HUES48 (cell line): ENCODE data around the gene ZNF629.
"Not testable (repeated sequence)": the region's sequence is repeated elsewhere in the genome, so short reads cannot be mapped to it uniquely, and the experiment has no call there.

Source experiments
- H3K27ac ChIP-seq: one replicate; pipeline ENCODE4 v1.7.0; 2013; ENCODE audit warnings: low read depth, low read length, inconsistent platforms
- H3K27me3 ChIP-seq: 2 replicates; pipeline ENCODE4 v1.6.1; 2013; ENCODE audit warnings: mild to moderate bottlenecking, low read length; ENCODE audit not compliant: control insufficient read depth, insufficient read depth
- H3K36me3 ChIP-seq: 2 replicates; pipeline ENCODE4 v1.6.1; 2013; ENCODE audit warnings: low read length; ENCODE audit not compliant: control insufficient read depth, insufficient read depth
- H3K4me1 ChIP-seq: 2 replicates; pipeline ENCODE4 v1.6.1; 2013; ENCODE audit warnings: mild to moderate bottlenecking, low read length; ENCODE audit not compliant: control insufficient read depth, insufficient read depth
- H3K4me3 ChIP-seq: 2 replicates; pipeline ENCODE4 v1.5.1; 2013; ENCODE audit warnings: mild to moderate bottlenecking, low read depth, low read length
- H3K9ac ChIP-seq: 2 replicates; pipeline ENCODE4 v1.6.1; 2013; ENCODE audit warnings: mild to moderate bottlenecking, low read depth, low read length, moderate library complexity
- H3K9me3 ChIP-seq: 2 replicates; pipeline ENCODE4 v1.6.1; 2013; ENCODE audit warnings: low read length; ENCODE audit not compliant: control insufficient read depth, insufficient read depth

Gene ZNF629

DNA sequence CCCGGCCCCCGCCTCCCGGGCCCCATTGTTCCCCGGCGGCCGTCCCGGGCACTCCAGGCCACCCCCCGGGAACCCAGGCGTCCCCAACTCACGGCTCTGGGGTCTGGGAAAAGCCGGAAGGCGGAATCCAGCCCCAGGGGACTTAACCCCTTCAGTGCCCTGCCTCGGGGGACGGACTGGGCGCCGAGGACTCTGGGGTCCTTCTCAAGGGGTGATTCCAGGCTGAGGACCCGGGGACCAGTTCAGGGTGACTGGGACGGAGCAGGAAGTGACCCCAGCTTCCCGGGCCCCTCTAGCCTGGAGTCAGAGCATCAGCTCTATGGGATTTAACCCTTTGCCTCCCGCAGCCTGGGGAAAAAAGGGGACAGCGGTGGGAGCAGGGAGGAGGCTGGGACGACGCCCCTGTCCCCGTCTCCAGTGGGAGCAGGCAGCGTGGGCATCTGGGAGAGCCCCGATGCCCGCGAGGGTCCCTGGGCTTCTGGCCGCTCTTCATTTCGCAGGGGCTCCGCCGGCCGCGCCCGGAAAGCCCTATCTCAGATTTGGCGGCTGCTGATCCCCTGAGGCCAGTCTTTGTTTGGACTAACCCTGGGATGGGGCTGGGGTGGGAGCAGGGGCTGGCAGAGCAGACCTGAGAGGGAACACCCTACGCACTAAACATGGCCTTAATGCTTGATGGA, at the start of gene ZNF629:
Gene ZNF629, minus strand, starts transcription at position 270 of the 677 bp plus-strand sequence. CDS start 2,723 bp downstream, outside the sequence.
- Histone ChIP-seq H3K9me3 (no peaks in the 10 kb centered on the region), H3K27ac (peak within 1 kb of the TSS; percentile 89), H3K27me3 (no peaks in the 10 kb centered on the region), H3K4me3 (peak within 1 kb of the TSS; percentile 98), H3K36me3 (peaks cover 18% of the 10 kb centered on the region), H3K9ac (peak within 1 kb of the TSS; percentile 89), H3K4me1 (no peaks in the 10 kb centered on the region)

DNA sequence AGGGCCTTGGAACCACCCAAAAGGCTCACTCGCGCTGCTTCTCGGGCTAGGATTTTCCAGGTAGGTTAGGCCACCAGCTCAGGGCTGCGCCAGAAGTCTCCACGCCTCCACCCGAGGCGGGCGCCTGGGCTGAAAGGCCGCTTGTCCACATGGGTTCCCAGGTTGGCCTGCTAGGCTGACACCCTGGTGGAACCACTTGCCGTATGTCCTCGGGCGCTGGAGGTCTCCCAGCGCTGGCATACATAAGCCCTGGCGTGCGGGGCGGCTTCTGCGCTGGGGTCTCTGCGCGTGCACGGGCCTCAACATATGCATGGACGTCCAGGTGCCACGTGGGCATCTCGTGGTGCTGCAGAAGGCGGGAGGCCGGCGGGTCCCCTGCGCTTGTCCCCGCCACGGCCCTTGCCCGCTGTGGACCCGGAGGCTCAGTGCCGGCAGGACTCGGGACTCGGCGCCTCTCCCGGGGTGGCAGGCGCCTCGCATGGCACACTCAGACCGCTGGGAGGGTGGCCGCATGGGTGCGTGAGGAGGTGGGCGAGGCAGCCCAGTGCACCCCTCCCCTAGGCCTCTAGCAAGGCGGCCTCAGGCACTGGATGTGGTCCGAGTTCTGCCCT, 47.2 kb upstream of the ZNF629 start:
- Histone ChIP-seq H3K36me3 (no peaks in the 10 kb centered on the region), H3K27me3 (peaks cover 2% of the 10 kb centered on the region), H3K4me3 (no peak overlapping the region), H3K9ac (no peak overlapping the region), H3K4me1 (no peaks in the 10 kb centered on the region), H3K9me3 (no peaks in the 10 kb centered on the region), H3K27ac (no peak overlapping the region)

DNA sequence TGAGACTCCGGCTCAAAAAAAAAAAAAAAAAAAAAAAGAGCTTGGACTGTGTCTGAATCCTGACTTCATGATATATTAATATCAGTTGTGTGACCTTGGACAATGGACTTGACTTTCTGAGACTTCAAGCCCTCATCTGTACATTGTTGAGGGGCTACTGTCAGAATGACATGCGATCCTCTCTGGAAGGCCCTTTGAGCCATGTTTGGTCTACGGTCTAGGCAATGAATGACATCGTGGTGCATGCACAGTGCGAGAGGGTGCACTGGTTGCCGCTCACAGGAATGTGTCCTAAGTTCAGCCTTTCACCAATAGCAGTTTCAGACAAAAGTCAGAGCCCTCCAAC, 43.0 kb upstream of the ZNF629 start:
- Histone ChIP-seq H3K27ac (no peak overlapping the region), H3K4me1 (no peaks in the 10 kb centered on the region), H3K36me3 (no peaks in the 10 kb centered on the region), H3K4me3 (no peak overlapping the region), H3K9me3 (no peaks in the 10 kb centered on the region), H3K9ac (no peak overlapping the region), H3K27me3 (peaks cover 17% of the 10 kb centered on the region)

DNA sequence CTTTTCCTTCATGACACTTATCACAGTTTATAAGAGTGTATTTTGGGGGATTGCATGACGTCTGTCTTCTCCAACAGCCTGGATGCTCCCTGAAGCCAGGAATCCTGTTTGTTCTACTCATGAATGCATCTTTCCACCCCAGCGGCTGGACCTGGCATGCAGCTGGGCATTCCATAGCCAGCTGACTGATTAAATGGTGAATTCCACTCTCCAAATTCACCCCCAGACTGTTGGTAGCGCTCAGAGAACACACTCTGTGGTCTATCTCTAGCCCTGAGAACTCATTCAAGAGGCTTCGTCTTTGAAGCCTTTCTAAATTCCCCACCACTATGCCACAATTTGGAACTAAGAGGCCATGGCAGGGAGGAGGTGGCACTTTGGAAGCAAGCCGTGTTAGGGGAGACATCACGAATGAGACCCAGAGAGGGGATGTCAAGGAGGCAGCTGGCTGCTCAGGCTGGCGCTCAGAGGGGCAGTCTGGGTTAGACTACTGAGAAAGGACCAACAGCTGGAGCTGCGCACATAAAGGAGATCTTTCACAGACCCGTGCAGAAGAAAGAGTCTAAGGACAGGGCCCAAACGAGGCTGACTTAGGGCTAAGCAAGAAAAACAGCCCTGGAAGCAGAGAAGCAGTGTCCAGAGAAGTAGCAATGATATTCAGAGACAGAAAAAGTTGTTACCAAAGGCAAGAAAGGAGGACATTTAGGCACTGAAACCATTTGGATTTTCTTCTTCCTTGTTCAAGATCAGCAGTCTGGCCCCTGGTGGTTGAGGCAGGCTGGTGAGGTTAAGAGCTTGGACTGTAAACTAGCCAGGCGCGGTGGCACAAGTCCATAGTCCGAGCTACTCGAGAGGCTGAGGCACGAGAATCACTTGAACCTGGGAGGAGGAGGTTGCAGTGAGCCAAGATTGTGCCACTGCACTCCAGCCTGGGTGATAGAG, 42.4 kb upstream of the ZNF629 start:
- H3K36me3 ChIP-seq, result no peaks in the 10 kb centered on the region
- H3K4me3 ChIP-seq, result no peak overlapping the region
- no peak overlapping the region for H3K9ac ChIP-seq
- H3K9me3 ChIP-seq, result no peaks in the 10 kb centered on the region
- H3K27me3 ChIP-seq, result peaks cover 17% of the 10 kb centered on the region
- H3K4me1 ChIP-seq, result no peaks in the 10 kb centered on the region
- no peak overlapping the region for H3K27ac ChIP-seq

DNA sequence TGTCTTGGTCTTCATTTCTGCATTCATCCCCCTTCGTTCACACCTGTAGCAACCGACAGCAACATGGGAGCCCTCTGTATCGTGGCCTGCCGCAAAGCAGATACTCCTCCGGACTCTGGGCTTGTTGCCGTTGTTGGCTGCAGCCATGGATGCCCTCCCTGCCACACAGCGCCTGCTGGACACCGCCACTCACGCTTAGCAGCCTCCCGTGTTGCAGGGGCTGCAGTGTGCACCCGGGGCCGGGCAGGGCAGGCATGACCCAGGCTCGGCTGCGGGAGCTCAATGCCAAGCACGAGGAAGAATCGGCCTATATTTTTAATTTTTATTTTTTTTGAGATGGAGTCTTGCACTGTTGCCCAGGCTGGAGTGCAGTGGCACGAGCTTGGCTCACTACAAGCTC, 34.9 kb upstream of the ZNF629 start:
- Histone ChIP-seq H3K4me1 (no peaks in the 10 kb centered on the region), H3K36me3 (no peaks in the 10 kb centered on the region), H3K9ac (no peak overlapping the region), H3K27ac (no peak overlapping the region), H3K27me3 (no peaks in the 10 kb centered on the region), H3K4me3 (no peak overlapping the region), H3K9me3 (no peaks in the 10 kb centered on the region)

DNA sequence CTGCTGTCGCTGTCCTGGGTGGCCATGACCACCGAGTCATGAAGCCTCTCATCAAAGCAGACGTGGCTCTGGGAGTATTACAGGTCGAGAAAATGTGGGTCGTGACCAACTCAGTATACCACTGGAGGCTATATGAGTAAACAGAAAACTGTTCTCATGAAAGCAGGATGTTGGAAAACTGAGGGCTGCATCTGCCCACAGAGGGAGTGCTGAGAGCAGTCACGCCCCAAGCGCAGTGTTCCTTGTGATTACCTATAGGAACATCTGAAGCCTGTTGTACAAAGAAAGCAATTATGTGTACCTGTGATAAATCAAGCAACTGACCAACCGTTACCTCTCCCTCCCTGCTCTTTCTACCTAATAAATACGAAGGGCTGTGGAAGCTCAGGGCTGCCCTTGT, 34.4 kb upstream of the ZNF629 start:
- H3K27ac ChIP-seq, H3K9me3 ChIP-seq, H3K27me3 ChIP-seq, H3K9ac ChIP-seq, H3K4me3 ChIP-seq, H3K4me1 ChIP-seq, H3K36me3 ChIP-seq: not testable (repeated sequence)

DNA sequence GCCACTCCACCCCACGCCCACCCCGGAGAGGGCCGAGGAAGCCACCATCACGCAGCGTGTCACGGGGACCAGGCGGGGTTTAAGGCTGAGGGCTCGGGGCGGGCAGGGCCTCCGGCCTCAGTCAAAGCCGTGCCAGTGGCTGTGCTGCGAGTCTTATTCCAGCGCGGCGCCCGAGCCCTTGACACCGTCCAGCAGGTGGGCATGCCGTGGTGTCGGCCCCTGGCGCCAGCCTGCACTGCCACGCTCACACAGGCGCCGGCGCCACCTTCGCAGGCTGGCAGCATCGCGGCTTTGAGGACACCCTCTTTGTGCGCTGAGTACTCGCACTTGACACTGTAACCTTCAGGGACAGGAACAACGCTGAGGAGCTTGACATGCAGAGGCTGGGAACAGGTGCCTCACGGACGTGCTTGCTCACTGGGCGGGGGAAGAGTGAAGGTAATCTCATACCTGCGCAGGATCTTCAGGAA, 34.0 kb upstream of the ZNF629 start:
- Histone ChIP-seq H3K4me3 (no peak overlapping the region), H3K27ac (no peak overlapping the region)

DNA sequence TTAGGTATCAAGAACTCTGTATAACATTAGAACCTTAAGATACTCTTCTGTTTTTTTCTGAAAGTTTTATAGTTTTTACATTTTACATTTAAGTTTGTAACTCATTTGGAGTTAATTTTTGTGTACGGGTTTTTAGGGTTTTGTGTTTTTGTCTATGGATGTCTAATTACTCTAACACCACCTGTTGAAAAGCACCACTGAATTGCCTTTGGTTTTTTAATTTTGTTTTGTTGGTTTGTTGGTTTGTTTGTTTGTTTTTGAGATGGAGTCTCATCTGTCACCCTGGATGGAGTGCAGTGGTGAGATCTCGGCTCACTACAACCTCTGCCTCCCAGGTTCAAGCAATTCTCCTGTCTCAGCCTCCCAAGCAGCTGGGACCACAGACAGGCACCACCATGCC, 29.8 kb upstream of the ZNF629 start:
- Histone ChIP-seq H3K4me1 (0 out of 2 replicates have a peak, but pooled peaks cover 4% of the 10 kb centered on the region), H3K4me3 (no peak overlapping the region), H3K36me3 (no peaks in the 10 kb centered on the region), H3K9me3 (no peaks in the 10 kb centered on the region), H3K9ac (no peak overlapping the region), H3K27me3 (peaks cover under 1% of the 10 kb centered on the region; the same call in 1 of the 2 replicates), H3K27ac (no peak overlapping the region)

More for the DNA sequence above, 34.0 kb upstream of the ZNF629 start:
- no peaks in the 10 kb centered on the region for H3K27me3 ChIP-seq
- H3K9me3 ChIP-seq, result no peaks in the 10 kb centered on the region
- H3K4me1 ChIP-seq, result no peaks in the 10 kb centered on the region
- no peak overlapping the region for H3K9ac ChIP-seq
- H3K36me3 ChIP-seq, result no peaks in the 10 kb centered on the region

DNA sequence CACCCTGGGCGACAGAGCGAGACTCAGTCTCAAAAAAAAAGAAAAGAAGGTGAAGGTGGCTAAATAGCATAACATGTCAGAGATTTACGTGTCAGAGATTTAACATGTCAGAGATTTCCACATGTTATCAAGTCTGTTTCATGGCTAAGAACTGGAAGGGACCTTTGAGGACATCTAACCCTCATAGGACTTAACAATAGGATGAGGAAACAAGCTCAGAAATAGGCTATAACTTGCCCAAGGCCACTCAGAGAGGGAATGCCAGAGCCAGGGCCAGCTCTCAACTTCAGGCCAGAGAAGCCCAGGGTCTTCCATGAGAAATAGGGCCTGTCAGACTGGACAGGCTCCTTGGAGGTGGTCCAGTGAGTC, 26.8 kb upstream of the ZNF629 start:
- Histone ChIP-seq H3K36me3 (no peaks in the 10 kb centered on the region), H3K9me3 (no peaks in the 10 kb centered on the region), H3K4me1 (0 out of 2 replicates have a peak, but pooled peaks cover 4% of the 10 kb centered on the region), H3K4me3 (peak overlapping the region; percentile 57), H3K9ac (0 out of 2 replicates have a peak overlapping the region, but pooled peaks have one; percentile 2), H3K27ac (peak overlapping the region; percentile 14), H3K27me3 (peaks cover 6% of the 10 kb centered on the region)

DNA sequence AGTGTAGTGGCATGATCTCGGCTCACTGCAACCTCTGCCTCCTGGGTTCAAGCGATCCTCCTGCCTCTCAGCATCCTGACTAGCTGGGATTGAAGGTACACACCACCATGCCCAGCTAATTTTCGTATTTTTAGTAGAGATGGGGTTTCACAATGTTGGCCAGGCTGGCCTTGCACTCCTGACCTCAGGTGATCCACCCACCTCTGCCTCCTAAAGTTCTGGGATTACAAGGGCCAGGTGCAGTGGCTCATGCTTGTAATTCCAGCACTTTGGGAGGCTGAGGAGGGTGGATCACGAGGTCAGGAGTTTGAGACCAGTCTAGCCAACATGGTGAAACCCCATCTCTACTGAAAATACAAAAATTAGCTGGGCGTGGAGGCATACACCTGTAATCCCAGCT, 22.7 kb upstream of the ZNF629 start:
- H3K4me1 ChIP-seq, result peaks cover 11% of the 10 kb centered on the region
- H3K36me3 ChIP-seq, H3K4me3 ChIP-seq, H3K9ac ChIP-seq, H3K27ac ChIP-seq, H3K9me3 ChIP-seq: not testable (repeated sequence)
- peaks cover 37% of the 10 kb centered on the region for H3K27me3 ChIP-seq
